ENCODE results near the gene PIP5K1C.

PIP5K1C gene

DNA sequence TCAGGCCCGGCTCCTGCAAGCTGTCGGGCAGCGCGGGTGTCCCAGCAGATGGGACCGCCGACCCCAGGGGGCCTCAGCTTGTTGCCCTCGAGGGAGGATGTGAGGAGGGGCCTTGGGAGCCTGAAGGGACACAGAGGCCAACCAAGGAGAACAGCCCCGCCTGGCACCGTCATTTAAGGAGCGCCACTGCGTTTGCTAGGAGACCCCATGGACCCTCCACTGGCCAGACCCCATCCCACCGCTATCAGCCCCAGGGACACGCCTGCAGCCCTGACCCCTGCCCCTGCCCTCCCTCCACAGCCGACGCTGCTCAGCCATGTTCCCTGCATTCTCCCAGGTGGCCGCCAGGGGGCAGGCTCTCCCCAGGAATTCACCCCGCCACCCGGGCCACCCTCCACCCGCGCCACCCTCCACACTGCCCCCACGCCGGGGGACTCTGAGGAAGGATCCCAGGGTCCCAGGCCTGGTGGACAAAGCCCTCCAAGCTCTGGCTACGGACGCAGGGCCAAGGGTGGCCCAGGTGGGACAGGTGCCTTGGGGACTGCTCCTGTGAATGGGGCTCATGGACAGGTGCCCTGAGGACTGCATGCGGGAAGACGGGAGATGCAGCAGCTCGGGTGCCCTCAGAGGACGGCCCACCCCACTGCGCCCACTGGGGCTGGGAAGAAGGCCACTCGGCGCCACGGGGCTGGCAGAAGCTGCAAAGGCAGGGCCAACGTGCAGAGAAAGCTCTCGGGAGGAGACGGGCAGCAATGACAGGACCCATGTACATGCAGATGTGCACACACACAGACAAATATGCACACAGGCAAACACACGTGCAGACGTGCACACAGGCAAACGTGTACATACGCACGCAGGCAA is 34.4 kb downstream of the PIP5K1C start:
- no peak overlapping the region for H3K9ac ChIP-seq (ENCODE audit: low read length)
- peak overlapping the region; percentile 40 for H3K27ac ChIP-seq (ENCODE audit: low read depth, low read length)
- no peaks in the 10 kb centered on the region for H3K27me3 ChIP-seq (ENCODE audit: control insufficient read depth, insufficient read depth, low read length)
- H3K36me3 ChIP-seq (ENCODE audit: control insufficient read depth, insufficient read depth, low read length): peaks cover 22% of the 10 kb centered on the region
- no peak overlapping the region for H3K4me3 ChIP-seq (ENCODE audit: low read length)
- peaks cover 24% of the 10 kb centered on the region for H3K4me1 ChIP-seq (ENCODE audit: control insufficient read depth, insufficient read depth, low read length)

DNA sequence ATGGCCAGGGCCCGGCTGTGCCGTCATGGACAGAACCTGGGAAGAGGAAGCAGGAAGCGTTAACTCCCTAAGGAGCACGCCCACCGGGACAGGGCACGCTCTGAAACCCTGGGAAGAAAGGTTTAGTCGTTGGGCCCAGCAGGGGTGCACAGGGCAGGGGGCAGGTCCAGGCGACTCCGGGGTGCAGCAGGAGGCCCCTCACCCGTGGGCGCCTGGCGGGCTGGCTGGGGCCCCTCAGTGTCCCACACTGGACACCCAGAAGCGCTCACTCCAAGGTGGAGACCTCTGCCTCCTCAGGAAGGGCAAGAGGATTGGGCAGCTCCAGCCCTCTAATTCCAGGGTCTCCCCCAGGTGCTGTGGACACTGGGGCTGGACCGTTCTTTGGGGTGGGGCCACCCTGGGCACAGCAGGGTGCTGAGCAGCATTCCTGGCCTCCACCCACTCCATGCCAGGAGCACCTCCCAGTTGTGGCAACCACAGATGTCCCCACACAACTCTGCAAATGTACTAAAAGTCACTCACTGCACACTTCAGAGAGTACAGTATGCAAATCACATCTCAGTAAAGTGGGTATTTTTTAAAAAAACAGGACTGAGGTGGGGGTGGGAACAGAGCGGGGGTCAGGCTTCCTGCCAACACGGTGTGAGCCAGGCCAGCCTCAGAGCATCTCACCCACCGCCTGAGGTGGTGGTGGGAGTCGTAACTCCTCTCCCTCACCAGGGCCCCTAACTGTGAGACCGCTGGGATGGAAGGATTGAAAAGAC is 35.2 kb downstream of the PIP5K1C start:
- H3K9ac ChIP-seq (ENCODE audit: low read length): no peak overlapping the region
- no peaks in the 10 kb centered on the region for H3K27me3 ChIP-seq (ENCODE audit: control insufficient read depth, insufficient read depth, low read length)
- H3K27ac ChIP-seq (ENCODE audit: low read depth, low read length): no peak overlapping the region
- H3K36me3 ChIP-seq (ENCODE audit: control insufficient read depth, insufficient read depth, low read length): peaks cover 27% of the 10 kb centered on the region
- H3K4me1 ChIP-seq (ENCODE audit: control insufficient read depth, insufficient read depth, low read length): peaks cover 21% of the 10 kb centered on the region
- no peak overlapping the region for H3K4me3 ChIP-seq (ENCODE audit: low read length)

DNA sequence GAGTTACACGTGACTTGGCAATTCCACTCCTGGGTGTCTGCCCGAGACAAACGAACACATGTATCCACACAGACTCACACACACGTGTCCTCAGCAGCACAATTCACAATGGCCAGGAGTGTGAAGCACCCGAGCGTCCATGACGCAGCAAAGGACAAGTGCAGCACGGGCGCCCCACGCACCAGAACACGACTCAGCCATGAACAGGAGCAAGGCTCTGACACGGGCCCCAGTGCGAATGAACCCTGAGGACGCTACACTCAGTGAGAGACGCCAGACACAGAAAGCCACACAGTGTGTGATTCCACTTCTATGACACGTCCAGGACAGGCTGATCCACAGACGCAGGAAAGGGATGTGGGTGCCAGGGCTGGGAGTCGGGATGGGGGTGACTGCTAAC is 36.4 kb downstream of the PIP5K1C start:
- H3K27me3 ChIP-seq (ENCODE audit: control insufficient read depth, insufficient read depth, low read length): no peaks in the 10 kb centered on the region
- peaks cover 12% of the 10 kb centered on the region for H3K4me1 ChIP-seq (ENCODE audit: control insufficient read depth, insufficient read depth, low read length)
- peaks cover 38% of the 10 kb centered on the region for H3K36me3 ChIP-seq (ENCODE audit: control insufficient read depth, insufficient read depth, low read length)
- no peak overlapping the region for H3K27ac ChIP-seq (ENCODE audit: low read depth, low read length)
- H3K9ac ChIP-seq (ENCODE audit: low read length): no peak overlapping the region
- H3K4me3 ChIP-seq (ENCODE audit: low read length): no peak overlapping the region

DNA sequence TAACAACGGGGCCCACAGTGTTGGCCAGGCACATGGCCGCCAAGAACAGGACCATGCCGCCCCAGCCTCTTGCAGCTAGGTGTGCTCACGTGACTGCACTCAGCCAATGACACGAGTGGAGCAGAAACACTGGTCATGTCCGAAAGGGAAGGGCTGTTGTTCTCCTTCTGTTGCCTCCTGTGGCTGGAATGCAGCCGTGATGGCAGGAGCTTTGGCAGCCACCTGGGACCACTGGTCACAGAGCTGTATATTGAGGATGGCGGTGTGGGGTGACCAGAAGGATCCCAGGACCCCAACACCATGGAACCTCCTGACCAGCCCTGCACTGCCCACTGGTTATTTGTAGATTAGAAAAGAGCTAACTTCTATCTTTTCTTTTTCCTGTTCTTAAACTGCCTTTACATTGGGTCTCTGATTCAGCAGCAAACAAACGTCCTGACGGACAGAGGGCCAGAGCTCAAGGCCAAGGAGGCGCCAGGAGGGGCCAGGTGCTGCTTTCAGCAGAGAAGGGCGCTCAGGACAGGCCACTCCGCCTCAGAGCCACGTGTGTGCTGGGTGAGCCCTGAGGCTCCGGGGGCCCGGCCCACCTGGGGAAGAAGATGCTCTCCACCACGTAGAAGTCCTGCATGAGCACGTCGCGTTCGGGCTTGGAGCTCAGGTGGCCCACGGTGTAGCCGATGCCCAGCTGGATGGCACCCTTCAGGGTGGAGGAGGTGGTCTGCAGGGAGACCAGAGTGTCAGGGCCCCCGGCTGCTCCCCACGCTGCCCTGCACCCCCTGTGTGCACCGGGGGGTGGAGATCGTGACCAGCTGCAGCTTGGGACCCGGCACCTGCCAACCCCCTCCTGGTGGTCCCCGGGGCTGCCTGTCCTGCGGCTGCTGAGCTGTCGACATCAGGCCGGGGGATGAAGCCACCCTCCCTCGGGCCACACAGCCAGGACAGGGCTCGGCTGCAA is 38.7 kb downstream of the PIP5K1C start:
- Histone ChIP-seq H3K27ac (ENCODE audit: low read depth, low read length) (no peak overlapping the region), H3K27me3 (ENCODE audit: control insufficient read depth, insufficient read depth, low read length) (no peaks in the 10 kb centered on the region), H3K36me3 (ENCODE audit: control insufficient read depth, insufficient read depth, low read length) (peaks cover 53% of the 10 kb centered on the region)

DNA sequence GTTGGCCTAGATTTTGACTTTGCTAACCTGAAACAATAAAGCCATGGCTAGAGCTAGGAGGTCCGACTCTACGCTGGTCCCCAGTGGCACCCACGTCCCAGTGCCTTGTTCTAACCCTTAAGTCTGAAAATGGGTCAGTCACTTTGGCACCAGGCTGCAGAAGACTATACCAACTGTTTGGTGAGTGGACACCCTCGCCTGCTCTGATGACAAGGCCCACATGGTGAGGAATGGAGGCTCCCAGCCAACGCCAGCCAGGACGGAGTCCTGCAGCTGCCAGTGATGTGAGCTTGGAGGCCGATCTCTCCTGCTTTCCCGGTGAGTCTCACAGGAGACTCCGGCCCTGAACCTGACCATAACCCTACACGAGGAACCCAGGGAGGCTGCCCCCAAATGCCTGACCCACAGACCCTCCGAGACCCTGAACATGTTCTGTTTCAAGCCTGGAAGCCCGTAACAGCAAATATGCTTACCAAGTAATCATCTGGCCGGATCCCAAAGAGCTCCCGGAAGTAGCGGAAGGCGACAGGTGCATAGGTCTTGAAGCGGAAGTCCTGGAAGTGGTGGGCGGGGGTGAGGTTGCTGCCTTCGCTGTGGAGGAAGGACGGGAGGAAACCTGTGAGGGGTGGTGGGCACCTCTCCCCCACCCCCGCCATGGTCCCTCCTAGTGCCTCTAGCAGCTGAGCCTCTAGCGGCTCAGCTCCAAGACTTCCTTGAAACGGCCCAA is 39.6 kb downstream of the PIP5K1C start:
- Histone ChIP-seq H3K4me1 (ENCODE audit: control insufficient read depth, insufficient read depth, low read length) (no peaks in the 10 kb centered on the region), H3K4me3 (ENCODE audit: low read length) (no peak overlapping the region), H3K27ac (ENCODE audit: low read depth, low read length) (no peak overlapping the region), H3K27me3 (ENCODE audit: control insufficient read depth, insufficient read depth, low read length) (no peaks in the 10 kb centered on the region), H3K9ac (ENCODE audit: low read length) (no peak overlapping the region), H3K36me3 (ENCODE audit: control insufficient read depth, insufficient read depth, low read length) (peaks cover 53% of the 10 kb centered on the region)

More for the DNA sequence above, 38.7 kb downstream of the PIP5K1C start:
- no peak overlapping the region for H3K4me3 ChIP-seq (ENCODE audit: low read length)
- no peak overlapping the region for H3K9ac ChIP-seq (ENCODE audit: low read length)
- no peaks in the 10 kb centered on the region for H3K4me1 ChIP-seq (ENCODE audit: control insufficient read depth, insufficient read depth, low read length)

DNA sequence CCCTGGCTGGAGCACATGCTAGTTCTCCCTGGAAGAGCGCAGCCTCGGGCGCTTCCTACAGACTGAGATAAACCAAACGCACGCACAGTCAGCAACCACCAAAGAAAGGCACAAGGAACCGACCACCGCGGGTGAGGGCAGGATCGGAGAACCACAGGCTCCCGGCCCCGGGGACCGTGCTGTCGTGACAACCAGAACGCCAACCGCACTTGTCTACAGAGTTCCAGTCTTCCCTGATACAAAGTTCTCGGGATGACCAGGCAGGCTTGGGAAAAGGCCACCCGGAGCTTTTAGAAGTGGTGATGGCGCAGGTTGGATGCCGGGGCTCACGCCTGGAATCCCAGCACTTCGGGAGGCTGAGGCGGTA is 40.5 kb downstream of the PIP5K1C start:
- no peak overlapping the region for H3K27ac ChIP-seq (ENCODE audit: low read depth, low read length)
- peaks cover 53% of the 10 kb centered on the region for H3K36me3 ChIP-seq (ENCODE audit: control insufficient read depth, insufficient read depth, low read length)
- no peak overlapping the region for H3K4me3 ChIP-seq (ENCODE audit: low read length)
- H3K9ac ChIP-seq (ENCODE audit: low read length): no peak overlapping the region
- H3K27me3 ChIP-seq (ENCODE audit: control insufficient read depth, insufficient read depth, low read length): no peaks in the 10 kb centered on the region
- no peaks in the 10 kb centered on the region for H3K4me1 ChIP-seq (ENCODE audit: control insufficient read depth, insufficient read depth, low read length)

DNA sequence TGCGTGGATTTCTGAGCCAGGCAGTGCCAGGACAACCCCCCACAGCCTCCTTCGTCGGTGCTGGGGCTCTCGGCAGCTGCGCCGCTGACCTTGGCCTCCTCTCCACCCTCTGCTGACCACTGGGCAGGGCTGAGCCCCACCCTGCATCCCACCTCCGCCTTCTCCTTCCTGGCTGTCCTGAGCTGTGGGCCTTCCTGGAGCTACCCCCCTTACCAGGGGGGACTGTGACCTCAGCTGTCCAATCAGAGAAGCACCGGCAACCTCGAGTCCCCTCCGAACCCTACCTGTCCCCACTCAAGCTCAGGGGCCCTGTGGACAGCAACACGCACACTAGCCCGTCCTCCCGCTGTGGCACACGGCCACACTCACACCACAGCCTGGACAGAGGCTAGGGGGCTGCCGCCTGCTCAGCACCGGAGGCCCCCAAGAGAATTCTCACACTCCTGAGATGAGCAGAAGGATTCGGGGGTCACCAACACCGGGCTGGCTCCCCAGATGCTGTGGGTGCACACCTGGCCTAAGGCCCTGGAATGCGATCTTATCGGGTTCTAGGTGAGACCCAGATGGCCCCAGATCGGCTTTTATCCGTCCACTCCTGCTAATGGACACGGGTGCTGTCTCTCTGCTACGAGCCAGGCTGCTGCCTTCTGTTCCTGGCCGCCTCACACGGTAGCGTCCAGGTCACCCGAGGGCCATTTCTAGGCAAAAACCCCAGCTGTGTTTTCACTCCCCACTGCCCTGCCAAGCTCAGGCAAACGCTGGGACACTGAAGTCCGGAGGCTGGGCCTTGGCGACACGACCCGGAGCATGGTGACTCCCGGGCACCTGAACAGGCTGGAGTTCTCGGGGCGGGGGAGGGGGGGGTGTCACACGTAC is 41.2 kb downstream of the PIP5K1C start:
- Histone ChIP-seq H3K9ac (ENCODE audit: low read length) (no peak overlapping the region), H3K36me3 (ENCODE audit: control insufficient read depth, insufficient read depth, low read length) (peaks cover 52% of the 10 kb centered on the region), H3K27ac (ENCODE audit: low read depth, low read length) (no peak overlapping the region), H3K4me3 (ENCODE audit: low read length) (no peak overlapping the region), H3K4me1 (ENCODE audit: control insufficient read depth, insufficient read depth, low read length) (no peaks in the 10 kb centered on the region), H3K27me3 (ENCODE audit: control insufficient read depth, insufficient read depth, low read length) (no peaks in the 10 kb centered on the region)

DNA sequence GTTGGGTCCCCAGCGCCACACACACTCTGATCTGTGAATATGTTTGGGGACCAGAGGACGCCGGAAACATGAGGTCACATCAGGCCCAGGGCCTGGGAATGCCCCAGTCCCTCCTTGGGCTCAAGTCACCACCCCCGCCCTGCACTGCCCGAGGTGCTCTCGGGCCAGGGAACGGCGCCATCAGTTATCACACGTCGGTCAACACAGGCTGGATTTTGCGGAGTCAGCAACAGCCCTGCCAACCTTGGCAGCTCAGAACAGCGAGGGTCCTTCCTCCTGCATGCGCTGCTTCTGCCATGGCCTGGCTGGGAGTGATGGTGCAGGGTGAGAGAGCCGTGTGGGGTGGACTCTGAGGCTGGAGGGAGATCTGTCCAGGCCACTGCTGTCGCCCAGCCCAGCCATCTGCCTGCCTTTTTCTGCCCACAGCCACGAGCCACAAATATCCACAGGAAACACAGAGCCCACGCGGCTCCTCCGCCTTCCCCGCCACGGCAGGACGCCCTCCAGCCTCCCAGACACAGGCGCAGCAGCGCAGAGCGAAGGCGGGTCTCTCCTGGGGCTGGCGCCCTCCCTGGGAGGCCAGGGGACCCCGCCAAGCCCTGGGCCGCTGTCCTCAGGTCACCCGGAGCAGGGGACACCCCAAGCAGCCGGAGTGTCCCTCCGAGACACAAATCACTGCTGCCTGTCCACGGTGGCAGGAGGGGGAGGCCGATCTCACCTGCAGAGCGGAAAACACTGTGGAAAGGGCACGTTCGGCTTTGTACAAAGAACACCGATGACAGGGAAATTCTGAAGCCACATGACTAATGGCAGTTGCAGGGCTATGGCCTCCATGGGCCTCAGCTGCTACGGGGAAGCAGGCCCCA is 42.0 kb downstream of the PIP5K1C start:
- Histone ChIP-seq H3K27ac (ENCODE audit: low read depth, low read length) (no peak overlapping the region), H3K27me3 (ENCODE audit: control insufficient read depth, insufficient read depth, low read length) (no peaks in the 10 kb centered on the region), H3K9ac (ENCODE audit: low read length) (no peak overlapping the region), H3K36me3 (ENCODE audit: control insufficient read depth, insufficient read depth, low read length) (peaks cover 50% of the 10 kb centered on the region), H3K4me3 (ENCODE audit: low read length) (no peak overlapping the region), H3K4me1 (ENCODE audit: control insufficient read depth, insufficient read depth, low read length) (no peaks in the 10 kb centered on the region)

DNA sequence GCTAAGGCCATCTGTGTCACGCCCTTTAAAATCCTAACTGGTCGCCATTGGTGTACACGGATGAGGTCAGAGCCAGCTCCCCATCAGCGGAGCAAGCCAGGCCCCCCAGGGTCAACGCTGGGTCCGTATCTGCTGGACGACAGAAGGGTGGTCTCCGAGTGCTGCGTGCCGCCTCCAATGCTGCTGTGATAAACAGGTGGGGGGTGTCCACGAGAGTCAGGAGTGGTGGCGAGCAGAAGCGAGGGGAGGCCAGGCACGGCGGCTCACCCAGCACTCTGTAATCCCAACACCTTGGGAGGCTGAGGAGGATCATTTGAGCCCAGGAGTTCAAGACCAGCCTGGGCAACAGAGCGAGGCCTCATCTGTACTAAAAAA is 42.9 kb downstream of the PIP5K1C start:
- no peaks in the 10 kb centered on the region for H3K4me1 ChIP-seq (ENCODE audit: control insufficient read depth, insufficient read depth, low read length)
- H3K27ac ChIP-seq (ENCODE audit: low read depth, low read length): no peak overlapping the region
- H3K9ac ChIP-seq (ENCODE audit: low read length): no peak overlapping the region
- H3K4me3 ChIP-seq (ENCODE audit: low read length): no peak overlapping the region
- H3K27me3 ChIP-seq (ENCODE audit: control insufficient read depth, insufficient read depth, low read length): no peaks in the 10 kb centered on the region
- H3K36me3 ChIP-seq (ENCODE audit: control insufficient read depth, insufficient read depth, low read length): peaks cover 55% of the 10 kb centered on the region

DNA sequence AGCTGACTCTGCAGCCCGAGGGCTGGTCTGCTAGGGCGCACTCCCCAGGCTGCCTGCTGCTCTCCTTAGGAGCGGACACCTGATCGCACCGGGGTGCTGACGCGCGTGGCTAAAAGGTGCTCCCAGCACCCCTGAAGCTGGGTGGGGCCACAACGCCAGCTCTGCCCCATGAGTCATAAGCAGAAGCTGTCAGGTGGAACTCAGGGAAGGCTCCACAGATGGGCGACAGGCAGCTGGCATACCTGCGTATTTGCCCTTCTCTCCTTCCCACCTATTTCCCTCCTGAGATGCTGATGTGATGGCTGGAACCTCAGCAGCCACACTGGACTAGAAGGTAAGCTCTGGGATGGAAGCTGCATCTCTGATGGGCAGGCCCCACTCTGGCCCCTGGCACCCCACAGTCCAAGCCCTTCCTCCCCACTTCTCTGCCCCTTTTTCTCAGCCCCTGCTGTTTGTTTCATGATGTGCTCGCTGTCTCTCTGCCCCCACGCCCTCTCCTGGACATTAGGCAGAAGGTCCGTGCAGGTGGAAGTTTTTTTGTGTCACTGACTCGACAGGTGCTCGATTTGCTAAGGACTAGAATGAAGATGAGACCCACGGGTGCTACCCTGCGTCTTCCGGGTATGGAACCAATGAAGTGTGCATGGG is 43.4 kb downstream of the PIP5K1C start:
- Histone ChIP-seq H3K9ac (ENCODE audit: low read length) (no peak overlapping the region), H3K27me3 (ENCODE audit: control insufficient read depth, insufficient read depth, low read length) (no peaks in the 10 kb centered on the region), H3K27ac (ENCODE audit: low read depth, low read length) (no peak overlapping the region), H3K36me3 (ENCODE audit: control insufficient read depth, insufficient read depth, low read length) (peaks cover 57% of the 10 kb centered on the region), H3K4me3 (ENCODE audit: low read length) (no peak overlapping the region), H3K4me1 (ENCODE audit: control insufficient read depth, insufficient read depth, low read length) (no peaks in the 10 kb centered on the region)
